ENCODE results near the gene TNNT2.

The TNNT2 gene

DNA sequence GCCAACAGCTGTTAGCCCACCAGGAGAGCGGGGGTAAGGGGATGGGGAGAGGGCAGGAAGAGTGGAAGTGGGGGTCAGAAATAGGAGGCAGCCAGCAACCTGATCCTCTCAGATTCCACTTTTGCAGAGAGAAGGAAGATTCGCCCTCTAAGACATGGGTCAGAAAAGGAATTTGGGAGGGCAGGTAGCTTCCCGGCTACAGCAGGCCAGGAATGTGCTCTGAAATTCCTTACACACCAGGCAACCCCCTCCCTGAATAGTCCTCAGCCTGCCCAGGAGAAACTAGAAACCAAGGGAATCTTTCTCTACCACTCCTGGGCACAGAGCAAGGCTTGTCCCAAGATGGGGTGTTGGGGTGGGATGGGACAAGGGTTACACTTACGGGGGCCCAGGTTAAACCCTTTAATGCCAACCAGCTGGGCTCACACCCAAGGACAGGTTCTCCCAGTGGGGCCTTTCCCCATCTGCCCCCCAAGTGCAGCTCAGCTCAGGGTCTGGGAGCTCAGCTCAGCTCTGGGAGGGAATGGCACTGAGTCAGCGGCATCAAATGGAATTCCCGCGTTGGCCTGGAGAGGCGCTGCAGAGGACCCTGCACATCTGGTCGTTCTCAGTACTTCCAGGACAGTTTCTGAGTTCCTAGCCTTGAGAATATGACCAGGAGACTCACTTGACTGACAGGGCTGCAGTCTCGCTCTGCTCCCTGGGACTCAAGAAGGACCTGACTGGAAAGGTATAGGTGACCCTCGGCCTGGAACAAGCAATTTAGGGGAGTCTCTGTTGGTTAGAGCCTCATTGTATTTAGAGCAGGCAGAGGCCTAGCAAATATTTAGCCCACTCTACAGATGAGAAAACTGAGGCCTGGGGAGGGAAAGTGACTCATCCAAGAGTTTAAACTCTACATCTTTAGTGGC is 761 bp downstream of the TNNT2 start:
- H3K4me3 ChIP-seq (ENCODE audit: low read length), result no peak overlapping the region
- TF ChIP-seq ZNF274 (IDR thresholded peaks at IDR 0.05; ENCODE audit: low read depth, low read length), result no peak

DNA sequence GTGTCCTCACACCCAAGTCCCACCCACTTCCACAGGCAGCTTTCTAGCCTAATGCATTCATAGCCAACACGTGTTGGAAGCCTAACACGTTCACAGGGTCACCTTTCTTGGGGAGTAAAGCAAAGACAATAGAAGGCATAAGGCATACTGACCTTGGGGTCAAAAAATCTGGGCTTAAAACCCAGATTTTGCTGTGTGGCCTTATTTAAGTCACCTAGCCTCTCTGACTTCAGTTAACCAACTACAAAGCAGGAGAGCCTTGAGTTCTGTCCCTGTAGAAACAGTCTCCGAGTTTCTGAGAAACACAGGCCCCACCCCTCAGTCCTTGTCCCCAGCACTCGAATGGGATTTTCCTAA is 1.4 kb downstream of the TNNT2 start:
- no peak for TF ChIP-seq ZNF274 (IDR thresholded peaks at IDR 0.05; ENCODE audit: low read depth, low read length)
- H3K4me3 ChIP-seq (ENCODE audit: low read length), result no peak overlapping the region

DNA sequence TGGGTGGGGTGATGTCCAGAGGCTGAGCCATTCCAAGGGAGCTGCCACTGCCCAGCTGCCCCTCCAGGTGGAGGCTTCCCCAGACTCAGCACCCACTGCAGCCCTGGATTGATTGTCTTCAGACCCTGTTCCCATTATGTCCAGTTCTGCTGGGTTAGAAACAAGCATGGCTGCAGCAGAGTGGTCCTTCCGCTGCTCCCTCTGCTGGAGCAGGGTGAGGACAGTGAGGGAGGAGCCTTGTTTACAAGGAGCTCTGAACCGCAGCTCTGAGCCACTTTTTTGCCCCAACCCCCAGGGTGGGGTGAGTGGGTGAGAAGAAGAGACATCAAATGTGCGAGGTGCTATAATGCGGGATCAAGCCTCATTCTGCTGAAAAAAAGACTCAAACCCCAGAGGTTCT is 2.3 kb downstream of the TNNT2 start:
- TF ChIP-seq ZNF274 (IDR thresholded peaks at IDR 0.05; ENCODE audit: low read depth, low read length), result no peak
- H3K4me3 ChIP-seq (ENCODE audit: low read length), result no peak overlapping the region

DNA sequence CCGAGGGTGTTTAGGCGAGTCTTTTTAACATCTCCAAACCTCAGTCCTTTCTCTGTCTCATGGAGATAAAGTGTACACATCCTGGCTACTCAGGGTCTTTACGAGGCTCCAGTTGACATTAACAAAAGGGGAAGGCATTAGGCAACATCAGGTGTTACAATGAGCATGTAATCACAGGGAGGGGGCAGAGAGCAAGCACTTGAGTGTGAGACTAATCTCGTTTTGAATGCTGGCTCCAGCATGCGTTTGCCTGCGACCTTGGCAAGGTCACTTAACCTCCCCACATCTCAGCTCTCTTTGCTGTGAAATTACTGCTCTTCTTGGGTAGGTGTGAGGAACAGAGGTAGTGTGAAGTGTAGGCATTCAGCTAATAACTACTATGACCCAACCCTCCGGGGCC is 3.1 kb downstream of the TNNT2 start:
- H3K4me3 ChIP-seq (ENCODE audit: low read length), result no peak overlapping the region
- TF ChIP-seq ZNF274 (IDR thresholded peaks at IDR 0.05; ENCODE audit: low read depth, low read length), result no peak

DNA sequence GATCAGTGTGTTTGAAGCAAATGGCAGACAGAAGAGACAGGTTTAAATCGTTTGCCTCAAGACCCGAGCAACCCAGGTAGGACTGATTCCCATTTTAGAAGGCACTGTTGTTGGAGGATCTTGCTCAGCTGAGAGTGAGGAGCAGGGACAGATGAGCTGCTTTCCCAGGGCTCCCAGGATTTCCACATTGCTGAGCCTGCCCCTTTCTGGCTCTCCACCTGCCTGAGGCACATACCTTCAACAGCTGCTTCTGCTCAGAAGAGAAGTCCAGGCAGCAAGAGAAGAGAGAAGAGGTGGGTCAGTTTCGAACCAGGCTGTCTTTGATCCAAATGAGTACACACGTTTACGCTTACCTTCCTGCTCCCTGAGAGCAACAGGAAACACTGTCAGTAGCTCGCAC is 5.7 kb downstream of the TNNT2 start:
- no peak for TF ChIP-seq ZNF274 (IDR thresholded peaks at IDR 0.05; ENCODE audit: low read depth, low read length)
- no peak overlapping the region for H3K4me3 ChIP-seq (ENCODE audit: low read length)

DNA sequence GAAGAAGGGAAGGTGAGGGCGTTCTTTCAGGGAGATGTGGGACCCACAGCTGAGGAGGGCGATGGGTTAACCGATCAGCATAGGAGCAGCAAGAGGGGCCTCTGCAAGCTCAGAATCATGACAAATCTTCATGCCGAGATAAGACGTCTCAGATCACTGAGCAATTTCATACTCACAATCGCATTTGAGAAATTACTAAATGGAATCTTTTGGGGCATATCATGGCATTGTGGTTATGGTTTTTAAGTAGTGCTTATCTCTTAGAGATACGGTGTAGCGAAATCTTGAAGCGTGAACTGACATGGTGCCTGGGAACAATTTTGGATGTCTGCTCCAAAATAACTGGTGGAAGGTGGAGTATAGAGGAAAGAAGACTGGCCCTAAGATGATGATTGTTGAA is 6.2 kb downstream of the TNNT2 start:
- TF ChIP-seq ZNF274 (IDR thresholded peaks at IDR 0.05; ENCODE audit: low read depth, low read length), result no peak
- no peak overlapping the region for H3K4me3 ChIP-seq (ENCODE audit: low read length)

DNA sequence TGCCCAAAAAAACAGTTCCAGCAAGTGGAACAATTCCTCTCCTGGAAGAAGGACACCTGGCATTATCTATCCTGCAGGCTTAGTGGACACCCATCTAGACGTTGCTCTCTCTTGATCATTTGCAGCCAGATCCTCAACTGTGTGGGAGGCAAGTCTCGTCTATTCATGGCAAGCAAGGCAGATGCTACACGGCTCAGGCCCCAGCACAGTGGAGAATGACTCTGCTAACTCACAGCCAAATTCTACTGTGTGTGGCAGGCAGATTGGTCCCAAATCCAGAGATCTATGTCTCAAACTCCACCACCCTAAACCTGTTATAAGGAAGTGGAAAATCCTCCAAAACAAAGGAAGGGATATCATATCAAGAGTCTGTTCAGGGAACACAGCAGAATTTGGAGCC is 7.0 kb downstream of the TNNT2 start:
- no peak for TF ChIP-seq ZNF274 (IDR thresholded peaks at IDR 0.05; ENCODE audit: low read depth, low read length)
- H3K4me3 ChIP-seq (ENCODE audit: low read length), result no peak overlapping the region

DNA sequence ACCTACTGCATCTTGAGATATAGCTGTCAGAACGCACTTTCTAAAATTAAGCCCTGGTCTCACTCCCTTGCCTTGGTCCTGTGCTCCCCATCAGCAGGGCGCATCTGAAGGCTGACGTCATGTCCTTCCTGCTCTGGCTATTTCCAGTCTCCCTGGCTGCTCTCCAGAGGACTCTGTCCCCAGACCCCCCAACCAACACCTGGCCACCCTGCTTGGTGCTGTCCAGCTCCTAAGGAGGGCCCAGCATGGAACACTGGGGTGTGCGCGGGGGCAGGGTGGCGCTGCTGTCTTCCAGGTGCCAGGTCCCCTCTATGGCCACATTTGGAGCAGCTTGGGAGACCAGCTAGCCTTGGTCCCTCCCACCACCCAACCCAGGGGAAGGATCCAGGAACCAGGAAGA is 8.3 kb downstream of the TNNT2 start:
- no peak overlapping the region for H3K4me3 ChIP-seq (ENCODE audit: low read length)
- TF ChIP-seq ZNF274 (IDR thresholded peaks at IDR 0.05; ENCODE audit: low read depth, low read length), result no peak

DNA sequence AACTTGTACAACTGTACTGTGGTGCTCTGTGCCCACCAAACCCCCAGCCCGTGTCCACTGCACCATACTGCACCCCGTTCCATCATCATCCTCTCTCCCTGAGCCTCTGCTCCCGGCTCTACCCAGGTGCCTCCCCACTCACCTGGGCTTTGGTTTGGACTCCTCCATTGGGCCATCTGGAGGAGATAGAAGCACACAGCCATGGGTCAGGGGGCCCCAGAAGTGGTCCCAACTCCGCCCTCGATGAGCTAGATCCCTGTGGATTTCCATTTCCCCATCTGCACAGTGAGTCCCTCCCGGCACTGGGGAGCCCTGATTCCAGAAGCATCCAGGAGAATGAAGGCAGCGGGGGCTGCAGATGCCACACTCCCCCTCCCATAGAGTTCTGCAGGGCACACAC is 10.8 kb downstream of the TNNT2 start:
- no peak overlapping the region for H3K4me3 ChIP-seq (ENCODE audit: low read length)
- no peak for TF ChIP-seq ZNF274 (IDR thresholded peaks at IDR 0.05; ENCODE audit: low read depth, low read length)

DNA sequence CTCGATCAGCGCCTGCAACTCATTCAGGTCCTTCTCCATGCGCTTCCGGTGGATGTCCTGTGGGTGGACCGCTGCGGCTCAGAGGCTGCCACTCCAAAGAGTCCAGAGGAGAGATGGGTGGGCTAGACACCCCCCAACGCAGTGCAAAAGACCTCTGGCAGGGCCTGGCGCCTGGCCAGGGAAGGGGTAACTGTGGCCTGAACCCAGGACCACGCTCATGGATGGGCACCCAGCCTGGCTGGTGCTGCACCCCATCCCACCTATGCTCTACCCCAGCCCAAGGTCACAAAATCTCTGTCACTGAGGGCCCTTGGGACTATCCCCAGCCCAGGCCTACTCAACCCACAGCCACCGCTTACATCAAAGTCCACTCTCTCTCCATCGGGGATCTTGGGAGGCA is 12.2 kb downstream of the TNNT2 start:
- H3K4me3 ChIP-seq (ENCODE audit: low read length), result no peak overlapping the region
- no peak for TF ChIP-seq ZNF274 (IDR thresholded peaks at IDR 0.05; ENCODE audit: low read depth, low read length)

DNA sequence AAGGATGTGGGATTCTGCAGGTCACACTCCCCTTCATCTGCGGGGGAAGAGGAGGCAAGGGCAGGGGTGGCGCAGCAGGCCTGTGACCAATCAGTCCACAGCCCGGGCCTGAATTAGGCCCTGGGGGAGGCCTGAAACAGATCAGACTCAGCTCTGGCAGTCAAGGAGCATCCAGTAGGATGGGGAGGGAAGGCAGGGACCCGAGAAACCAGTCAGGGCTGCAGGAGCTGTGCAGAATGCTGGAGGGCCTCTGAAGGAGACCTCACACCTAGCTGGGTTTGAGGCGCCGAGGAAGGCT is 12.7 kb downstream of the TNNT2 start:
- no peak for TF ChIP-seq ZNF274 (IDR thresholded peaks at IDR 0.05; ENCODE audit: low read depth, low read length)
- no peak overlapping the region for H3K4me3 ChIP-seq (ENCODE audit: low read length)

DNA sequence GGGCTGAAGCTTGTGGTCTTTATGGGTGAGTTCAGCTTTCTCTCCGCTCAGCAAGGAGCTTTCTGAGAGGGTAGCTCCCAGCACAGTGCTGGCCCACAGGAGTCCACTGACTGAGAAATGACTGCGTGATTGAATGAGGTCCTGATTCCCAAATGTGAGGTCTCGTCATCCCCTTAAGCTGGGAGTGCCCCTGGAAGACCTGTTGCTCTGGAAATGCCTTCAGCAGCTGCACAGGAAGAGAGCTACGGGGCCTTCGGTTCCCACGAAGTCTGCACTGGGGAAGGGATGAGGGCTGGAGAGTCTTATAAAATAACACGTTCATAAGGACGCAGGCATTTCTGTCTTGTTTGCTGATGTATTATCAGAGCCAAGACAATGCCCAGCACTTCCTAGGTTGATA is 14.0 kb downstream of the TNNT2 start:
- TF ChIP-seq ZNF274 (IDR thresholded peaks at IDR 0.05; ENCODE audit: low read depth, low read length), result no peak
- no peak overlapping the region for H3K4me3 ChIP-seq (ENCODE audit: low read length)

DNA sequence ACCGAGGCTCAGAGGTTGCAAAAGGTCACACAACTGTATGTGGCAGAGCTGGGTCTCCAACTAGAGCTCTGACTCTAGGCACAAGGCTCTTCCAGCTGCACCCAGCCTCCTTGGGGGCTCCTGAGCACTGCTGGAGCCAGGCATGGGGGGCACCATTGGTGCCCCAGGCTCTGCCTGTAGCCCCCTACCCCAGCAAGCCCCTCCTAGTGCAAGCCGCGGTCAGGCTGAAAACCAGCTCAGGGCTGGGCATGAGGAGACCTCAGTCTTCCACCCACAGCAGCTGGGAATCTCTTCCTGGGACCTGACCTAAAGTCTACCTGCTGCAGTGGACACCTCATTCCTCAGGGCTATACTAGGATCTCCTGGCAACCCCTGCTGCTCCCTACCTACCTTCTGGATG is 14.6 kb downstream of the TNNT2 start:
- no peak for TF ChIP-seq ZNF274 (IDR thresholded peaks at IDR 0.05; ENCODE audit: low read depth, low read length)
- no peak overlapping the region for H3K4me3 ChIP-seq (ENCODE audit: low read length)

DNA sequence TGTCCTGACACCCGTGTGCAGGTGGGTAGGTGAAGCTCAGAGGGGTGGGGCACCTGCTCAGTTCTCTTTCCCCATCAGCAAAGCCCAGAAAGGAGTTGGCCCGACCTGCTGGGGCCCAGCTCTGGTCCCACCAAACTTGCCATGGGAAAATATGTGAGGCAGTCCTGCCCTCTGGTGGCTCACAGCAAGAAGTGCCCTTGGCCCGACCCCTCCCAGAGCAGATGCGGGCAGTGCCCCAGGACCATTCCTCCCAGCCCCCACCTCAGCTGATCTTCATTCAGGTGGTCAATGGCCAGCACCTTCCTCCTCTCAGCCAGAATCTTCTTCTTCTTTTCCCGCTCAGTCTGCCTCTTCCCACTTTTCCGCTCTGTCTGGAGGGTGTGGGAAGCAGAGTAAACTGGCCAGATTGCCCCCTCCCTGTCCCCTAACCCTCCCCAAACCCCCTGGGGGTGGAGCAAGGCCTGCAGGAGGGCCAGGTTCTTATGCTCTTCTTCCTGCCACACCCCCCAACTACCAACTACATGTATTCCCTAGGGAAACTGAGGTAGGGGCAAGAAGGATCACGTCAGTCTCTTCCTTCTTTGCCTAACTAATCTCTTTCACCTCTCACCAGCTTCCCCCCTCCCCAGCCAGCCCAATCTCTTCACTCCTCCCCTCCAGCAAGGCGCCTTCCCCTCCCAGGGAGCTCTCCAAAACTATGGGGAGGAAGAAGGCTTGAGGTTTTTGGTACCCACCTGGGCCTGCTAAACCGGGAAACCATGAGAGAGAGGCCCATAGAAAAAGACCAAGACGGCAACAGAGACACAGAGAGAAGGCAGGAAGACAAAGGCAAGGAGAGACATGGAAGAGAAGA is 15.6 kb downstream of the TNNT2 start:
- no peak overlapping the region for H3K4me3 ChIP-seq (ENCODE audit: low read length)
- no peak for TF ChIP-seq ZNF274 (IDR thresholded peaks at IDR 0.05; ENCODE audit: low read depth, low read length)

Measured in GM08714 (cell line).